HepG2 (cell line): ENCODE results near the gene HSD3B1. TPM values are rescaled to one million over a fixed set of nuclear protein-coding genes. Genes with fewer than 3 reads are reported as not detected.

Source experiments
- ATAC-seq: fragments of 200-7000 bp; cut with Tn5 transposase; 3 replicates; pipeline ENCODE4 v1.9.1; 2020; ENCODE audit warnings: mild to moderate bottlenecking, moderate library complexity
- BruUV-seq: library from RNA; stranded (reverse); fragments of 400-500 nt; replicated peaks from 2 replicates; lab custom pipeline; 2021; lab: Mats Ljungman, UMichigan
- CTCF ChIA-PET: fragments of 300-600 bp; formaldehyde crosslinking; extraction: SDS; loops from one replicate; lab custom pipeline; 2021; ENCODE audit warnings: low total read pairs, inconsistent platforms, low intra/inter-chr PET ratio; lab: Yijun Ruan, JAX
- POLR2A ChIA-PET: fragments of 350-600 bp; sonication (Branson Sonifier 250); formaldehyde crosslinking; loops from one replicate; lab custom pipeline; 2020; ENCODE audit warnings: antibody characterized with exemption, inconsistent platforms; lab: Yijun Ruan, JAX
- DNase-seq: peaks from one replicate; pipeline ENCODE4 v3.0.0-alpha.2; 2015; ENCODE audit warnings: low spot score
- FAIRE-seq: peaks from 3 replicates; lab custom pipeline; 2011; peaks lifted over from hg19 to GRCh38; lab: Jason Lieb, UNC
- H2AFZ ChIP-seq: one replicate; pipeline ENCODE4 v1.6.1; 2011; ENCODE audit warnings: low read length, inconsistent platforms
- H3K27ac ChIP-seq: fragments of 300-600 bp; 3 replicates; pipeline ENCODE4 v1.8.0; 2011; ENCODE audit warnings: mixed run types, mild to moderate bottlenecking, mixed read lengths, low read length, inconsistent platforms; ENCODE audit not compliant: insufficient read depth; ENCODE audit errors: extremely low read length
- H3K27me3 ChIP-seq, 2 experiments: fragments of 200-600 bp in 1 of 2; 2 replicates in 1 of 2; 3 replicates in 1 of 2; pipeline versions ENCODE4 v1.6.0 to v1.8.0; 2011; ENCODE audit warnings: low read length in 2 of 2, mild to moderate bottlenecking in 2 of 2, moderate library complexity in 2 of 2, inconsistent platforms in 1 of 2; ENCODE audit not compliant: insufficient read depth in 2 of 2, control insufficient read depth in 1 of 2
- H3K36me3 ChIP-seq, 2 experiments: fragments of 200-600 bp in 1 of 2; replicated peaks in 1 of 2; 2 replicates in 1 of 2; 3 replicates in 1 of 2; pipeline versions ENCODE4 v1.5.1 to v1.8.0; 2011; ENCODE audit warnings: low read length in 2 of 2, inconsistent platforms in 1 of 2; ENCODE audit not compliant: insufficient read depth in 2 of 2, control insufficient read depth in 1 of 2
- H3K4me1 ChIP-seq: 2 replicates; pipeline ENCODE4 v1.5.1; 2012; ENCODE audit warnings: low read length, inconsistent platforms; ENCODE audit not compliant: insufficient read depth
- H3K4me2 ChIP-seq: 2 replicates; pipeline ENCODE4 v1.6.0; 2011; ENCODE audit warnings: low read depth, low read length, inconsistent platforms
- H3K4me3 ChIP-seq, 3 experiments: fragments of 200-600 bp in 1 of 3; sonication (generic), shearing (Covaris generic) in 1 of 3; replicated peaks in 1 of 3; 2 replicates each; pipeline ENCODE4 v1.5.1; 2011 to 2016; ENCODE audit warnings: low read length in 3 of 3, inconsistent platforms in 2 of 3, low read depth in 2 of 3, mild to moderate bottlenecking in 2 of 3, control low read depth in 1 of 3, mixed read lengths in 1 of 3; ENCODE audit not compliant: insufficient read depth in 1 of 3
- H3K79me2 ChIP-seq: one replicate; pipeline ENCODE4 v1.6.1; 2011; ENCODE audit warnings: low read length, inconsistent platforms; ENCODE audit not compliant: insufficient read depth
- H3K9ac ChIP-seq: 2 replicates; pipeline ENCODE4 v1.6.0; 2011; ENCODE audit warnings: mild to moderate bottlenecking, low read depth, low read length, inconsistent platforms; ENCODE audit not compliant: insufficient read depth
- H3K9me3 ChIP-seq: 2 replicates; pipeline ENCODE4 v1.5.1; 2012; ENCODE audit warnings: mild to moderate bottlenecking, low read length
- H4K20me1 ChIP-seq: 2 replicates; pipeline ENCODE4 v1.6.0; 2011; ENCODE audit warnings: inconsistent platforms, mild to moderate bottlenecking, low read length, moderate library complexity; ENCODE audit not compliant: insufficient read depth
- KLF15 ChIP-seq: sonication (generic); formaldehyde crosslinking; IDR thresholded peaks from 2 replicates; pipeline ENCODE4 v1.8.1; 2023; ENCODE audit warnings: borderline replicate concordance, mild to moderate bottlenecking, inconsistent platforms, missing genetic modification reagents, mixed read lengths
- MAZ ChIP-seq, 2 experiments: sonication (generic) in 1 of 2; formaldehyde crosslinking in 1 of 2; IDR thresholded peaks; 2 replicates each; pipeline versions ENCODE4 v1.5.0 to v1.6.1; 2012 to 2020; ENCODE audit warnings: low read depth in 2 of 2, mild to moderate bottlenecking in 2 of 2, borderline replicate concordance in 1 of 2, improper control_type of control experiment in 1 of 2, low read length in 1 of 2, missing genetic modification reagents in 1 of 2, moderate library complexity in 1 of 2
- POLR2AphosphoS5 ChIP-seq: IDR thresholded peaks from 2 replicates; pipeline ENCODE4 v1.6.1; 2012; ENCODE audit warnings: low read depth, low read length
- ZNF253 ChIP-seq: sonication (generic); formaldehyde crosslinking; IDR thresholded peaks from 2 replicates; pipeline ENCODE4 v1.8.0; 2022; ENCODE audit warnings: mild to moderate bottlenecking, missing genetic modification reagents, borderline replicate concordance
- ZNF296 ChIP-seq: sonication (generic); formaldehyde crosslinking; conservative IDR thresholded peaks from 2 replicates; pipeline ENCODE4 v1.5.0; 2020; ENCODE audit warnings: mild to moderate bottlenecking, missing genetic modification reagents
- ZNF362 ChIP-seq: sonication (generic); formaldehyde crosslinking; IDR thresholded peaks from 2 replicates; pipeline ENCODE4 v1.4.0; 2020; ENCODE audit warnings: missing genetic modification reagents, mild to moderate bottlenecking, borderline replicate concordance
- ZNF570 ChIP-seq: sonication (generic); formaldehyde crosslinking; IDR thresholded peaks from 2 replicates; pipeline ENCODE4 v1.4.0; 2020; ENCODE audit warnings: mild to moderate bottlenecking, missing genetic modification reagents, borderline replicate concordance
- ZNF891 ChIP-seq: sonication (generic); formaldehyde crosslinking; IDR thresholded peaks from 2 replicates; pipeline ENCODE4 v1.5.0; 2020; ENCODE audit warnings: mild to moderate bottlenecking, missing genetic modification reagents
- ZSCAN29 ChIP-seq: sonication (generic); formaldehyde crosslinking; conservative IDR thresholded peaks from 2 replicates; pipeline ENCODE4 v1.4.0; 2020; ENCODE audit warnings: mild to moderate bottlenecking, missing genetic modification reagents
- ZZZ3 ChIP-seq: sonication (generic); formaldehyde crosslinking; IDR thresholded peaks from 2 replicates; pipeline ENCODE4 v1.4.0; 2020; ENCODE audit warnings: missing genetic modification reagents, mild to moderate bottlenecking, borderline replicate concordance
- WGBS: methylation state at CpG from one replicate; pipeline ENCODE4 v1.1.6; 2017; ENCODE audit warnings: low lambda C conversion rate; 5-methylcytosine and 5-hydroxymethylcytosine counted together
- in situ Hi-C: cut with HindIII; loops from 2 replicates; pipeline ENCODE4 v1.10.0; 2017; ENCODE audit warnings: low pct_unique_long_range_greater_than_20kb; ENCODE audit not compliant: extremely low pct_ligation_motif_present
- intact Hi-C: fragments of 100-400 bp; cut with micrococcal nuclease; formaldehyde crosslinking; loops from one replicate; pipeline ENCODE4 v1.10.0; 2022; ENCODE audit not compliant: unreplicated experiment
- polyA plus RNA-seq, 8 experiments: library from polyadenylated mRNA; depleted of rRNA in 3 of 8; stranded (reverse) in 7 of 8; unstranded in 1 of 8; fragments of >200 nt; fragmentation: Illumina TruSeq in 4 of 8; extraction: Trizol in 4 of 8; gene quantifications; 2 replicates each; pipeline versions ENCODE4 v1.2.1 to v1.2.3, GENCODE V29; 2011 to 2016; ENCODE audit warnings: low read depth in 4 of 8, missing spikeins in 1 of 8, mixed read lengths in 1 of 8; ENCODE audit not compliant: insufficient read depth in 1 of 8
- total RNA-seq, 5 experiments: library from RNA; depleted of rRNA; stranded (reverse); fragments of >200 nt; fragmentation: Illumina TruSeq; extraction: Trizol; gene quantifications; 2 replicates each; pipeline ENCODE4 v1.2.3, GENCODE V29; 2016; ENCODE audit warnings: low read depth in 1 of 5
- TF ChIP-seq, protein P1 (sequence below): sonication (generic); formaldehyde crosslinking; IDR thresholded peaks from 2 replicates; pipeline ENCODE4; 2020; ENCODE audit warnings: missing genetic modification reagents, mild to moderate bottlenecking, borderline replicate concordance
- TF ChIP-seq, protein P2 (sequence below): sonication (generic); formaldehyde crosslinking; IDR thresholded peaks from 2 replicates; pipeline ENCODE4 v1.5.0; 2020; ENCODE audit warnings: mild to moderate bottlenecking, missing genetic modification reagents, borderline replicate concordance

Gene HSD3B1
- total and polyA plus RNA-seq, 2 of the 13 experiments (the other 11 are each of a cell fraction or from before 2014, with no cell fraction given): not detected

DNA sequence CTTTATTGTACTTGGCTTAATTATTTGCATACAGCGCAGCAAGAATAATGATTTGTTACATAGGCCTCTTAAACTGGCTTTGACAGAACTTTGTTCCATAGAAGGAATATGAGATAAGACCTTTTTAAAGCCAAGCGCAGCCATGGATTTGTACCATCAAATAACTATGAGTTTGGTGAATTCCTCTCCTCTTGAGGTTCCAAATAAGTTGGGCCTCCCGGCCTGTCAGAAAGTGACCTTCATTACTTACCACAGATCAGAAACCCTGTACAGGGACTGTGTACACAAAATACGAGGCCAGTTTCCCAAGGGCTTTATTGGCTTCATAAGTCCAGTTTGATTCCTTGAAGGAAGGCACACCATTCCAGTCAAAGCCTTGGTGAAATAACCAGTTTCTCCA lies 21.8 kb upstream of the HSD3B1 start:
- Histone ChIP-seq H3K9ac (no peak overlapping the region), H3K9me3 (no peaks in the 10 kb centered on the region), H3K4me1 (no peaks in the 10 kb centered on the region), H4K20me1 (no peaks in the 10 kb centered on the region), H3K79me2 (no peaks in the 10 kb centered on the region), H3K4me2 (no peak overlapping the region), H3K27me3 (no peaks in the 10 kb centered on the region), H2AFZ (no peak overlapping the region)
- CTCF ChIA-PET: no interaction called here
- POLR2A ChIA-PET: no interaction called here
- ATAC-seq: no peak
- 30% methylated on average over 4 of the region's 4 CpGs for WGBS
- TF ChIP-seq ZSCAN29 (CRISPR knock-in tag) (no peak), KLF15 (CRISPR knock-in tag) (no peak), ZNF253 (CRISPR knock-in tag) (no peak), MAZ (IDR thresholded peaks at IDR 0.05; ENCODE audit: borderline replicate concordance, low read depth, low read length) (no peak), MAZ (CRISPR knock-in tag; IDR thresholded peaks at IDR 0.05; ENCODE audit: low read depth) (no peak), ZZZ3 (CRISPR knock-in tag) (no peak), ZNF570 (no peak)
- TF ChIP-seq, all 625 proteins: peak for 0
- no peak overlapping the region for H3K4me3 ChIP-seq
- FAIRE-seq (no peak), DNase-seq (no peak)
- no peaks in the 10 kb centered on the region for H3K36me3 ChIP-seq
- no peak overlapping the region for H3K27ac ChIP-seq
- intact Hi-C loops: no loop called here
- no TSS peak for BruUV-seq
- in situ Hi-C loops: no loop called here

DNA sequence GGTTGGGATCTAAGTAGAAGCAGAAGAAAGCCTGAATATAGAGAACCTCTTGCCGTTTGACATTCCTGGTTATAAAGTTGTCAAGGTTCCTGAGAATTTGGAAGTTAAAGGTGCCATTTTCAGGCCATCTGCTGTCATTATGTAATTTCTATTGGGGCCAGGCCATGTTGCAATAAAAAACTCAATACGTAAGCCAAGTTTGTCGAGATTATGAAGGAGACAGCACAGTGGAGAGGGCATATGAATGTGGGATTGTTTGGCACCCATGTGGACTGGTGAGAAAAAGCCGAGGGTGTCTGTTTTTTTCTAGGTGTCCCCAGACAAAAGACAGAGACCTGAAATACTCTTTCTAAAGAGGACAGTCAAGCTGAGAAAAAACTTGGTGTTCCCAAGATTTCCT lies 18.8 kb upstream of the HSD3B1 start:
- ATAC-seq: no peak
- no peak for TF ChIP-seq ZNF891 (CRISPR knock-in tag)
- TF ChIP-seq, protein P1, sequence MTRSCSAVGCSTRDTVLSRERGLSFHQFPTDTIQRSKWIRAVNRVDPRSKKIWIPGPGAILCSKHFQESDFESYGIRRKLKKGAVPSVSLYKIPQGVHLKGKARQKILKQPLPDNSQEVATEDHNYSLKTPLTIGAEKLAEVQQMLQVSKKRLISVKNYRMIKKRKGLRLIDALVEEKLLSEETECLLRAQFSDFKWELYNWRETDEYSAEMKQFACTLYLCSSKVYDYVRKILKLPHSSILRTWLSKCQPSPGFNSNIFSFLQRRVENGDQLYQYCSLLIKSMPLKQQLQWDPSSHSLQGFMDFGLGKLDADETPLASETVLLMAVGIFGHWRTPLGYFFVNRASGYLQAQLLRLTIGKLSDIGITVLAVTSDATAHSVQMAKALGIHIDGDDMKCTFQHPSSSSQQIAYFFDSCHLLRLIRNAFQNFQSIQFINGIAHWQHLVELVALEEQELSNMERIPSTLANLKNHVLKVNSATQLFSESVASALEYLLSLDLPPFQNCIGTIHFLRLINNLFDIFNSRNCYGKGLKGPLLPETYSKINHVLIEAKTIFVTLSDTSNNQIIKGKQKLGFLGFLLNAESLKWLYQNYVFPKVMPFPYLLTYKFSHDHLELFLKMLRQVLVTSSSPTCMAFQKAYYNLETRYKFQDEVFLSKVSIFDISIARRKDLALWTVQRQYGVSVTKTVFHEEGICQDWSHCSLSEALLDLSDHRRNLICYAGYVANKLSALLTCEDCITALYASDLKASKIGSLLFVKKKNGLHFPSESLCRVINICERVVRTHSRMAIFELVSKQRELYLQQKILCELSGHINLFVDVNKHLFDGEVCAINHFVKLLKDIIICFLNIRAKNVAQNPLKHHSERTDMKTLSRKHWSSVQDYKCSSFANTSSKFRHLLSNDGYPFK (CRISPR knock-in tag): no peak
- TF ChIP-seq POLR2AphosphoS5: no peak
- TF ChIP-seq ZNF362: no peak
- TF ChIP-seq, protein P2, sequence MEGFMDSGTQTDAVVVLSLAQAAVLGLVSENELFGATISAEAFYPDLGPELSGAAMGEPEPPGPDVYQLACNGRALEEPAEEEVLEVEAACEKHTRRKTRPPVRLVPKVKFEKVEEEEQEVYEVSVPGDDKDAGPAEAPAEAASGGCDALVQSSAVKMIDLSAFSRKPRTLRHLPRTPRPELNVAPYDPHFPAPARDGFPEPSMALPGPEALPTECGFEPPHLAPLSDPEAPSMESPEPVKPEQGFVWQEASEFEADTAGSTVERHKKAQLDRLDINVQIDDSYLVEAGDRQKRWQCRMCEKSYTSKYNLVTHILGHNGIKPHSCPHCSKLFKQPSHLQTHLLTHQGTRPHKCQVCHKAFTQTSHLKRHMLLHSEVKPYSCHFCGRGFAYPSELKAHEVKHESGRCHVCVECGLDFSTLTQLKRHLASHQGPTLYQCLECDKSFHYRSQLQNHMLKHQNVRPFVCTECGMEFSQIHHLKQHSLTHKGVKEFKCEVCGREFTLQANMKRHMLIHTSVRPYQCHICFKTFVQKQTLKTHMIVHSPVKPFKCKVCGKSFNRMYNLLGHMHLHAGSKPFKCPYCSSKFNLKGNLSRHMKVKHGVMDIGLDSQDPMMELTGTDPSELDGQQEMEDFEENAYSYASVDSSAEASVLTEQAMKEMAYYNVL (CRISPR knock-in tag): no peak
- no peak for TF ChIP-seq ZNF296

More for the DNA sequence above, 18.8 kb upstream of the HSD3B1 start:
- in situ Hi-C loops (no loop called here), intact Hi-C loops (no loop called here)
- no peak overlapping the region for H2AFZ ChIP-seq
- DNase-seq (no peak), FAIRE-seq (no peak)
- CTCF ChIA-PET: no interaction called here
- no peak overlapping the region for H3K27ac ChIP-seq
- no peaks in the 10 kb centered on the region for H3K79me2 ChIP-seq
- H3K9me3 ChIP-seq: no peaks in the 10 kb centered on the region
- H3K36me3 ChIP-seq: no peaks in the 10 kb centered on the region
- BruUV-seq: no TSS peak
- H3K4me3 ChIP-seq: no peak overlapping the region
- H3K27me3 ChIP-seq: no peaks in the 10 kb centered on the region
- H3K4me2 ChIP-seq: no peak overlapping the region
- H3K4me1 ChIP-seq: no peaks in the 10 kb centered on the region
- POLR2A ChIA-PET: no interaction called here
- no peaks in the 10 kb centered on the region for H4K20me1 ChIP-seq
- no peak overlapping the region for H3K9ac ChIP-seq
- WGBS: 15% methylated on average over 4 of the region's 4 CpGs
